Subcutaneous adipose tissue (tissue), 4 donors: ENCODE results near the gene CFAP221. TPM values are rescaled to one million over a fixed set of nuclear protein-coding genes. Genes with fewer than 3 reads are reported as not detected.

ENCODE experiments used
- CTCF ChIP-seq: fragments of 450-650 bp; IDR thresholded peaks from one replicate; pipeline ENCODE4 v1.5.1; 2016; ENCODE audit warnings: low read depth, mild to moderate bottlenecking, control low read depth, antibody characterized with exemption, moderate library complexity
- total RNA-seq, 4 donors: library from RNA; depleted of rRNA; stranded (reverse); fragments of >200 nt; gene quantifications; one replicate each; pipeline ENCODE4 v1.1.0, GENCODE V29; 2016

CFAP221 gene
- total RNA-seq, 4 donors from 2014 or later = 1.3 to 1.4 (median 1.3) TPM; not detected in 1

GRCh38 chr2:119549241-119549640 is 5.0 kb downstream of the CFAP221 start:
- no peak for TF ChIP-seq CTCF

GRCh38 chr2:119550346-119550745 is 6.1 kb downstream of the CFAP221 start:
- no peak for TF ChIP-seq CTCF

- no peak for TF ChIP-seq CTCF
These were observed 6.6 kb downstream of the CFAP221 start for GRCh38 chr2:119550856-119551255.

- TF ChIP-seq CTCF = no peak
These were observed 8.7 kb downstream of the CFAP221 start for GRCh38 chr2:119552902-119553301.

GRCh38 chr2:119553687-119554344 is 9.6 kb downstream of the CFAP221 start:
- TF ChIP-seq CTCF = no peak

- no peak for TF ChIP-seq CTCF
These were observed 21.2 kb downstream of the CFAP221 start for GRCh38 chr2:119565481-119565880.

GRCh38 chr2:119567292-119567691 is 23.0 kb downstream of the CFAP221 start:
- TF ChIP-seq CTCF = no peak
